Stimulated activated CD8-positive, alpha-beta memory T cell treated with anti-CD3 and anti-CD28 coated beads, Interleukin-12 subunit alpha, Interleukin-12 subunit beta, amount 100 ng/mL, for 4 hours (primary cell): Measurements from ENCODE around the gene CD300LF.

Experiments
- DNase-seq: peaks from one replicate; pipeline ENCODE4 v3.0.0-alpha.2; 2020; ENCODE audit warnings: low read depth

CD300LF gene

GRCh38 chr17:74729866-74730265 is 17.1 kb upstream of the CD300LF start:
- no peak for DNase-seq

- no peak for DNase-seq
Observed at GRCh38 chr17:74729368-74729767, 16.6 kb upstream of the CD300LF start.

DNA sequence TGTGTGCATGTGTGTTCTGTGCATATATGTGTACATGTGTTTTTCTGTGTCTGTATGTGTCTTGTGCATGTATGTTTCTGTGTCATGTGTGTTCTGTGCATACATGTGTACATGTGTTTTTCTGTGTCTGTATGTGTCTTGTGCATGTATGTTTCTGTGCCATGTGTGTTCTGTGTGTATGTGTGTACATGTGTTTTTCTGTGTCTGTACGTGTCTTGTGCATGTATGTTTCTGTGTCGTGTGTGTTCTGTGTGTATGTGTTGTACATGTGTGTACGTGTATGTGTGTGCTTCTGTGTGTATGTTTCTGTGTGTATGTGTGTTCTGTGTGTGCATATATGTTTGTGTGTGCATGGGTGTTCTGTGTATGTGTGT is 16.0 kb upstream of the CD300LF start:
- DNase-seq, result no peak

- DNase-seq, result no peak
Observed at GRCh38 chr17:74728033-74728701, 15.4 kb upstream of the CD300LF start.

- DNase-seq, result no peak
Observed at GRCh38 chr17:74725111-74725510, 12.4 kb upstream of the CD300LF start.

DNA sequence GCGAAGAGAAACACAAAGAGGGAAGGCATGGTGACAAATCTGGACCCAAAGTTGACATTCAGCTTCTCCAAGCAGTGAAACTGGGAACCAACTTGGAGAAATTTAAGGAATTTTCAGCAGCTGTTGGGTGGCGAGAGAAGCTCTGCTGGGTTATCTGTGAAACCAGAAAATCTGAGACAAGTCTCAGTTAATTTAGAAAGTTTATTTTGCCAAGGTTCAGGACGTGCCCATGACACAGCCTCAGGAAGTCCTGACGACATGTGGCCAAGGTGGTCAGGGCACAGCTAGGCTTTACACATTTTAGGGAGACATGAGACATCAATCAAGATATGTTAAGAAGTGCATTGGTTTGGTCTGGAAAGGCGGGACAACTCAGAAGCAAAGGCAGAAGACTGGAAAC is 11.2 kb upstream of the CD300LF start:
- DNase-seq, result no peak

GRCh38 chr17:74722782-74723181 is 10.1 kb upstream of the CD300LF start:
- no peak for DNase-seq

GRCh38 chr17:74720506-74720905 is 7.8 kb upstream of the CD300LF start:
- DNase-seq, result no peak

- DNase-seq, result no peak
Observed at GRCh38 chr17:74715144-74715543, 2.4 kb upstream of the CD300LF start.

GRCh38 chr17:74713171-74713755 is 540 bp upstream of the CD300LF start:
- no peak for DNase-seq

DNA sequence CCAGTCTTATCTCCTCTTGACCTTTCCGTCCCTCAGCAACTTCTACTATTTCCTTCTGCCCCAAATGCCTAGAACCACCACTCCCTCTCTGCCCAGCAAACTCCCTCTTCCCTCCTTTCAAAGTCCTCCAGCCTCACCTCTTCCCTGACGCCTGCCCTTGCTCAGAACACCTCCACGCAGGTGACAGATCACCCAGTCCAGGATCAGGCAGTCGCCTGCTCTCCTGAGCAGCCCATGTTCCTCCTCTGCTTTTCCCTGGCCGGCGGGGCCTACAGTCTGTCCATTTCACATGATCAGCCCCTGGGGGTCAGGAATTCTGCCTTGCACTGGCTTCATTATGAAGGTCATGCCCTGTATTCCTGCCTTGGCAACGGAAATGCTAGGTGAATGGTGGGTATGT is 422 bp downstream of the CD300LF start:
- DNase-seq, result no peak

DNA sequence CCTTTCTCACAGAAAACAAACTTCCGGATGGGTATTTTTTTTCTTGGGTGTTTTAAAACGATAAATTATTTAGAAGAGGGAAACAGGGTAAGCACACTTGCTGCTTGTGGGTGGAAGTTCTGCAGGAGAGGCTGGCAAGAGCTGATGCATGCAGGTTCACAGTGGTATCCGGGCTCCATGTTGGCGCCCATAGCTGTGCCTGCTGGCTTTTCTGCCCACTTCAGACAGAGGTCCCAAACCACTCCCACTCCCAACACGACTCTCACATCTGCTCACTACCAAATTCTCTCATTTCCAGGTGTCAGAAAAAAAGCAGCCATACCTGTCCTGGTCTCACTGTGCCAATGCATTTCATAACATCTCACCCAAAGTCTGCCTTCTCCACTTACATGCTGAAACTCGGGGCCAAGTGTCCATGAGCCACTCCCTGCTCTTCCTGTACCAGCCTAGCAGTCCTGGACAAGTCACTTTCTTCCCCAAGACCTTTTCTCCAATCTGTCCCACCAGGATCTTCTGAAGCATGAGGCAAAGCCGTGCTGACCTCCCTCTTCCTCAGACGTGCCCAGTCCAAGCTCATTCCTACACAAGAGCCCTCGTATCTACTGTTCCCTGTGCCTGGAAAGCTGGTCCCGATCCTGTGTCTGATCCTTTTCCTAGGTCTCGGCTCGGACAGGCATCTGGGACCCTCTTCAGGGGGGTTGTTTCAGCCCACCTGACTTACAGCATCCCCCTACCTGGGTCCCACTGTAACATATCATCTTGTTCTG is 1.5 kb downstream of the CD300LF start:
- DNase-seq, result no peak

- DNase-seq, result no peak
Observed at GRCh38 chr17:74704544-74704943, 8.2 kb downstream of the CD300LF start.

DNA sequence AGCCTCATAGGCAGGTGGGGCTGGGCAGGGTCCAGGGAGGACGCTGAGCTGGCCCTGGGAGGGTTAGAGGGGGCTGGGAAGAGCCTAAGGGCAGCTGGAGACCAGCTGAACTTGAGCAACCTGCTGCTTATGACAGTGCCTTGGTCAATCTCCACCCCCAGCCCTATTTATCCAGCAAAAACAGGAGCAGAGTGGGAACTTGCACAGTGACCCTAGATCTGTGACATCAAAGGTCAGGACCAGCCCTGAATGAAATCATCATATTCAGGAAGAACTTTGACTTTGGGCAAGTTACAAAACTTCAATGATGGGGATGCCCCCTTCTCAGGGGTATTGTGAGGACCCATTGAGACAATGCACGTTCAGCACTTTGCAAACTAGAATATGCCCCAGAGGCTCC is 9.4 kb downstream of the CD300LF start:
- no peak for DNase-seq

DNA sequence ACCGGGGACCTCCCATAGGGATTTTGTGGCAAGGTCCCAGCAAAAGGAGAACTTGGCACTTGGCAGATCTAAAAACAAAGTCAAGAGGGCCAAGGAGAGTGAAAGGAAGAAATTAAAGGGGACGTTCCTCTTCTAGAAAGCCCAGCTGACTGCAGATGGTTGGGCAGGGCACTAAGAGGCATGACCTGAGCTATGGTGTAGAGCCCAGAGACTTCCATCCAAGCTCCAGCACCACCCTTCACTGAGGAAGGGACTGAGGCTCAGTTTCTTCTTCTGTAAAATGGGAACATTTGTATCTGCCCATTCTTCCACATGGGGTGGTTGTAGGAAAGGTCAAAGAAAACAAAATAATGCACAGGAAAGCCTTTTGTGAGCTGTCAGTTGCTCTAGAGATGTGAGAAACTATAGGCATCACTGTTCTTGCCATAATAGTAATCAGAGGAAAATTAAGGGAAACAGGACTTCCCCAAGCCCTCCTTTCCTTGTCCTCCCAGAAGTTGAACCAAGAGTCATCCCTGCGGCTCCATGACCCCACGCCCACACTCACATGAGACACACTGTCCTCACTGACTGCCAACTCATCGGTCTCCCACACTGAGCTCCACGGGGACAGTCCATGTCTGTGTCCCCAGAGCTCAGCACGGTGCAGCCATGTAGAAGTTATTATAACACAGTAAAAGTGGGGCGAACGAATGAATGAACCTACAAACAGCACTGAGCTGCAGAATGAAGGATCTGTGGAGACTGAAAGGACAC is 10.4 kb downstream of the CD300LF start:
- no peak for DNase-seq

- no peak for DNase-seq
Observed at GRCh38 chr17:74699236-74699635, 13.5 kb downstream of the CD300LF start.

DNA sequence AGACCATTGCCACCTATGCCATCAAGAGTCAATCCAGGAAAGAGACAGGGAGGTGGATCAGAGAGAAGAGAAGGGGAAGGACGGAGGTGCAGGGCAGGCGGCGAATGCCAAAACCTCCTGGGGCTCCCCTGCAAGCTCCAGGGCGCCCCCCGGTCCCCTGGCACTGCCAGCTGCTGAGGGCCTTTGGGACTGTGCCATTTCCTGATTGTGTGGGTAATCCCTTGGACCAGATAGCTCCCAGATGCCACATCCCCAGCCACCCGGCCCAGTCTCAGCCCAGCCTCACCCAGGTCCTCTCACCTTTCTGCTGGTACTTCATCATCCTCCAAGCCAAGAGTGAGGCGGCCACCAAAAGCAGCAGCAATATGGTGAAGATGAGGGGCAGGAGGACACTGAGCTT is 14.7 kb downstream of the CD300LF start:
- no peak for DNase-seq

GRCh38 chr17:74697515-74697914 is 15.2 kb downstream of the CD300LF start:
- DNase-seq, result no peak

GRCh38 chr17:74695629-74696028 is 17.1 kb downstream of the CD300LF start:
- DNase-seq, result no peak

DNA sequence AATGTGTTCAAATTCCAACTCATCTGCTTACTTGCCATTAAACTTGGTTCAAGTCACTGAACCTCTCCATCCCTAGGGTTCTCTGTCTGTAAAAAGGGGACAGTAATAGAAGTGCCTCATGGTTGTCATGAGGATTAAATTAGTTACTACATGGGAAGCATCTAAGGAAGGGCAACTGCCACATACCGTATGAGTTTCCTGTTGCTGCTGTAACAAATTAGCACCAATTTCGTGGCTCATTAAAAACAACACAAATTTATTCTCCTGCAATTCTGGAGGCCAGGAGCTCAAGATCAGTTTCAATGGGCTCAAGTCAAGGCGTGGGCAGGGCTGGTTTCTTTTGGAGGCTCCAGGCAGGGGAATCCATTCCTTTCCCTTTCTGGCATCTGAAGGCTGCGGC is 18.6 kb downstream of the CD300LF start:
- no peak for DNase-seq

- no peak for DNase-seq
Observed at GRCh38 chr17:74691151-74691550, 21.6 kb downstream of the CD300LF start.

GRCh38 chr17:74690409-74690825 is 22.3 kb downstream of the CD300LF start:
- no peak for DNase-seq

- no peak for DNase-seq
Observed at GRCh38 chr17:74687886-74688285, 24.8 kb downstream of the CD300LF start.
